H1 (cell line): ENCODE data around the gene PLCB2. TPM values are rescaled to one million over a fixed set of nuclear protein-coding genes. Genes with fewer than 3 reads are reported as not detected.

Experiments used
- CTCF ChIA-PET: fragments of 300-600 bp; sonication (Branson Sonifier 250); formaldehyde crosslinking; loops from one replicate; lab custom pipeline; 2021; ENCODE audit not compliant: partially characterized antibody; lab: Charles Lee
- POLR2A ChIA-PET: fragments of 300-600 bp; sonication (Branson Sonifier 250); formaldehyde crosslinking; loops from one replicate; lab custom pipeline; 2021; ENCODE audit warnings: inconsistent platforms; ENCODE audit not compliant: partially characterized antibody; lab: Charles Lee
- DNase-seq, 2 experiments: peaks; one replicate each; pipeline versions ENCODE4 v3.0.0 to v3.0.0-alpha.2; 2010 to 2022; ENCODE audit warnings: low spot score in 2 of 2, low read depth in 1 of 2, mixed read lengths in 1 of 2
- FAIRE-seq: peaks from 2 replicates; lab custom pipeline; 2011; peaks lifted over from hg19 to GRCh38; lab: Jason Lieb, UNC
- H2AFZ ChIP-seq: 2 replicates; pipeline ENCODE4 v1.8.1; 2012; ENCODE audit warnings: low read length, inconsistent platforms
- H2AK5ac ChIP-seq: 2 replicates; pipeline ENCODE4 v1.6.1; 2013; ENCODE audit warnings: low read depth, low read length
- H2BK120ac ChIP-seq: replicated peaks from 2 replicates; pipeline ENCODE3; 2013; ENCODE audit warnings: low read depth, low read length, inconsistent platforms
- H2BK12ac ChIP-seq: 2 replicates; pipeline ENCODE4 v1.6.1; 2013; ENCODE audit warnings: low read depth, low read length
- H2BK15ac ChIP-seq: 2 replicates; pipeline ENCODE4 v1.6.1; 2013; ENCODE audit warnings: low read length
- H2BK20ac ChIP-seq: 2 replicates; pipeline ENCODE4 v1.6.1; 2013; ENCODE audit warnings: low read length
- H2BK5ac ChIP-seq: 2 replicates; pipeline ENCODE4 v1.6.1; 2013; ENCODE audit warnings: low read depth, low read length
- H3K14ac ChIP-seq: 2 replicates; pipeline ENCODE4 v1.6.1; 2013; ENCODE audit warnings: inconsistent platforms; ENCODE audit not compliant: insufficient read length
- H3K18ac ChIP-seq: 2 replicates; pipeline ENCODE4 v1.6.1; 2013; ENCODE audit warnings: low read length; ENCODE audit errors: extremely low read depth
- H3K23ac ChIP-seq: 2 replicates; pipeline ENCODE4 v1.6.1; 2013; ENCODE audit warnings: inconsistent platforms; ENCODE audit not compliant: insufficient read length
- H3K23me2 ChIP-seq: 2 replicates; pipeline ENCODE4 v1.6.1; 2013; ENCODE audit warnings: low read depth, low read length
- H3K27ac ChIP-seq: 2 replicates; pipeline ENCODE4 v1.6.1; 2011; ENCODE audit warnings: low read depth, low read length, inconsistent platforms
- H3K27me3 ChIP-seq, 4 experiments: replicated peaks in 1 of 4; 1 replicate in 1 of 4; 2 replicates in 3 of 4; pipeline versions ENCODE4 v1.6.1 to v1.8.1; 2011 to 2013; ENCODE audit warnings: low read length in 3 of 4, mild to moderate bottlenecking in 3 of 4, inconsistent platforms in 2 of 4, mixed read lengths in 2 of 4, moderate library complexity in 1 of 4; ENCODE audit not compliant: control insufficient read depth in 3 of 4, insufficient read depth in 3 of 4; ENCODE audit errors: extremely low read depth in 1 of 4
- H3K36me3 ChIP-seq, 4 experiments: 2 replicates each; pipeline versions ENCODE4 v1.6.1 to v1.8.1; 2011 to 2013; ENCODE audit warnings: mild to moderate bottlenecking in 4 of 4, low read length in 3 of 4, moderate library complexity in 2 of 4, control low read depth in 1 of 4, inconsistent platforms in 1 of 4; ENCODE audit not compliant: insufficient read depth in 4 of 4, control insufficient read depth in 2 of 4
- H3K4ac ChIP-seq: replicated peaks from 2 replicates; pipeline ENCODE3; 2013; ENCODE audit warnings: low read length, low read depth, mixed read lengths, inconsistent platforms; ENCODE audit not compliant: insufficient read length
- H3K4me1 ChIP-seq, 4 experiments: replicated peaks in 1 of 4; 1 replicate in 1 of 4; 2 replicates in 3 of 4; pipeline versions ENCODE4 v1.6.1 to v1.8.1; 2011 to 2013; ENCODE audit warnings: low read length in 3 of 4, inconsistent platforms in 2 of 4, mixed read lengths in 1 of 4; ENCODE audit not compliant: insufficient read depth in 4 of 4, control insufficient read depth in 3 of 4
- H3K4me2 ChIP-seq, 2 experiments: 2 replicates each; pipeline versions ENCODE4 v1.6.1 to v1.8.1; 2011 to 2013; ENCODE audit warnings: low read depth in 2 of 2, low read length in 2 of 2, control low read depth in 1 of 2, inconsistent platforms in 1 of 2, mild to moderate bottlenecking in 1 of 2; ENCODE audit not compliant: insufficient read depth in 1 of 2
- H3K4me3 ChIP-seq, 4 experiments: fragments of 200-600, 300-600 bp in 1 of 4; sonication (generic), shearing (Covaris generic), sonication (Bioruptor Twin) in 1 of 4; 2 replicates each; pipeline versions ENCODE4 v1.5.1 to v1.8.1; 2011 to 2016; ENCODE audit warnings: low read length in 4 of 4, low read depth in 3 of 4, control low read depth in 2 of 4, inconsistent platforms in 2 of 4, mild to moderate bottlenecking in 2 of 4, mixed read lengths in 1 of 4, moderate library complexity in 1 of 4; ENCODE audit not compliant: insufficient read depth in 2 of 4; ENCODE audit errors: extremely low read depth in 1 of 4
- H3K56ac ChIP-seq: replicated peaks from 2 replicates; pipeline ENCODE3; 2013; ENCODE audit warnings: low read depth, mild to moderate bottlenecking, mixed read lengths, low read length, inconsistent platforms; ENCODE audit not compliant: insufficient read length
- H3K79me1 ChIP-seq: 2 replicates; pipeline ENCODE4 v1.6.1; 2013; ENCODE audit warnings: low read depth, low read length, control low read depth
- H3K79me2 ChIP-seq, 2 experiments: 2 replicates each; pipeline versions ENCODE4 v1.6.1 to v1.8.1; 2012 to 2013; ENCODE audit warnings: low read length in 2 of 2, mild to moderate bottlenecking in 2 of 2, inconsistent platforms in 1 of 2; ENCODE audit not compliant: insufficient read depth in 2 of 2, control insufficient read depth in 1 of 2
- H3K9ac ChIP-seq, 4 experiments: replicated peaks in 1 of 4; 1 replicate in 1 of 4; 2 replicates in 3 of 4; pipeline versions ENCODE4 v1.6.1 to v1.8.1; 2011 to 2013; ENCODE audit warnings: low read depth in 3 of 4, low read length in 3 of 4, control low read depth in 2 of 4, mild to moderate bottlenecking in 2 of 4, moderate library complexity in 2 of 4, inconsistent platforms in 1 of 4; ENCODE audit errors: extremely low read depth in 1 of 4
- H3K9me3 ChIP-seq, 2 experiments: 2 replicates each; pipeline versions ENCODE4 v1.6.1 to v1.8.1; 2012 to 2013; ENCODE audit warnings: mild to moderate bottlenecking in 2 of 2, moderate library complexity in 2 of 2, control low read depth in 1 of 2, inconsistent platforms in 1 of 2, low read depth in 1 of 2, low read length in 1 of 2, mixed read lengths in 1 of 2; ENCODE audit not compliant: insufficient read depth in 2 of 2
- H4K20me1 ChIP-seq, 2 experiments: replicated peaks in 1 of 2; 2 replicates each; pipeline versions ENCODE3 to v1.8.1; 2011 to 2013; ENCODE audit warnings: inconsistent platforms in 2 of 2, low read length in 2 of 2, mild to moderate bottlenecking in 1 of 2; ENCODE audit not compliant: insufficient read depth in 2 of 2, control insufficient read depth in 1 of 2
- H4K5ac ChIP-seq: 2 replicates; pipeline ENCODE4 v1.6.1; 2013; ENCODE audit warnings: low read length, low read depth, mixed read lengths, inconsistent platforms; ENCODE audit not compliant: insufficient read length
- H4K8ac ChIP-seq: 2 replicates; pipeline ENCODE4 v1.8.0; 2013; ENCODE audit warnings: mild to moderate bottlenecking, moderate library complexity, low read length, inconsistent platforms; ENCODE audit not compliant: insufficient read depth; ENCODE audit errors: extremely low read depth
- H4K91ac ChIP-seq: replicated peaks from 2 replicates; pipeline ENCODE3; 2013; ENCODE audit warnings: low read length, mixed read lengths, inconsistent platforms; ENCODE audit not compliant: insufficient read length
- BACH1 ChIP-seq: IDR thresholded peaks from 2 replicates; pipeline ENCODE4 v1.6.1; 2012; ENCODE audit warnings: low read length, improper control_type of control experiment
- BCL11A ChIP-seq, 2 experiments: IDR thresholded peaks; one replicate each; pipeline ENCODE4 v1.6.1; 2011; ENCODE audit warnings: low read depth in 2 of 2, low read length in 2 of 2, mild to moderate bottlenecking in 2 of 2
- CBX5 ChIP-seq: fragments of 300-800, 300-1000 bp; sonication (generic); IDR thresholded peaks from 2 replicates; pipeline ENCODE4 v1.7.1; 2016; ENCODE audit warnings: antibody characterized with exemption, low read length, low read depth
- CREB1 ChIP-seq: IDR thresholded peaks from 2 replicates; pipeline ENCODE4 v1.6.1; 2012; ENCODE audit warnings: inconsistent platforms
- JUN ChIP-seq: IDR thresholded peaks from 2 replicates; pipeline ENCODE4 v1.6.1; 2011; ENCODE audit warnings: low read depth, mild to moderate bottlenecking, improper control_type of control experiment, low read length
- PHF8 ChIP-seq: fragments of 200-600 bp; sonication (generic); conservative IDR thresholded peaks from 2 replicates; pipeline ENCODE4 v1.7.1; 2012; ENCODE audit warnings: low read depth, mild to moderate bottlenecking, inconsistent platforms, low read length, moderate library complexity
- RBBP5 ChIP-seq: IDR thresholded peaks from 2 replicates; pipeline ENCODE4 v1.7.1; 2012; ENCODE audit warnings: low read depth, mild to moderate bottlenecking, inconsistent platforms, low read length, moderate library complexity, borderline replicate concordance
- WGBS, 2 experiments: shearing (Covaris generic) in 1 of 2; methylation state at CpG; one replicate each; pipeline versions ENCODE4 v1.1.6 to v1.1.7; 2013 to 2015; ENCODE audit warnings: low lambda C conversion rate in 2 of 2, mixed read lengths in 2 of 2, inconsistent platforms in 1 of 2, low coverage in 1 of 2, missing lambda C conversion rate in 1 of 2; ENCODE audit not compliant: insufficient replicate concordance in 2 of 2, insufficient coverage in 1 of 2, insufficient read length in 1 of 2; ENCODE audit errors: extremely low coverage in 1 of 2, missing lambda C conversion rate in 1 of 2; 5-methylcytosine and 5-hydroxymethylcytosine counted together
- polyA plus RNA-seq, 7 experiments: library from polyadenylated mRNA; depleted of rRNA in 3 of 7; stranded (reverse) in 5 of 7; unstranded in 2 of 7; fragments of >200 nt in 5 of 7; fragments of 200-250 nt in 2 of 7; gene quantifications; 1 replicate in 5 of 7; 2 replicates in 1 of 7; 4 replicates in 1 of 7; pipeline versions ENCODE4 v1.2.1 to v1.2.3, GENCODE V29; 2011 to 2013; ENCODE audit warnings: missing spikeins in 2 of 7, mixed read lengths in 2 of 7
- total RNA-seq: library from RNA; stranded (reverse); fragmentation: NEBNext Ultra II Directional; extraction: Animal tissue kit (Norgen Biotek cat#: 25700); gene quantifications from 2 replicates; pipeline ENCODE4 v1.2.1, GENCODE V29; 2021

The PLCB2 gene
- total and polyA plus RNA-seq, 2 of the 8 experiments (the other 6 are each of a cell fraction or from before 2014, with no cell fraction given): 7.2 to 8.4 TPM

- no peaks in the 10 kb centered on the region; a peak in 1 of 8 replicates for H3K36me3 ChIP-seq
- peak overlapping the region; percentile 41 for H4K91ac ChIP-seq
- H2BK5ac ChIP-seq: peak overlapping the region; percentile 44; the same call in 1 of the 2 replicates
- H3K23ac ChIP-seq: no peak overlapping the region
- CTCF ChIA-PET: interaction anchor here (0.5 to 27.4 kb wide), 17 partner anchors 8 to 543 kb away, joined by 3 to 584 read pairs (median 34); partner anchors contain the start of genes ANKRD63, BMF, DISP2 and INAFM2
- no peak overlapping the region for H3K56ac ChIP-seq
- H2BK120ac ChIP-seq: no peak overlapping the region
- no peaks in the 10 kb centered on the region; the same call in 1 of the 2 replicates for H3K23me2 ChIP-seq
- no peak overlapping the region; the same call in 1 of the 2 replicates for H4K8ac ChIP-seq
- H3K27ac ChIP-seq: no peak overlapping the region
- H2AK5ac ChIP-seq: no peak overlapping the region
- no peak overlapping the region for H4K5ac ChIP-seq
- no peak overlapping the region for H3K4me2 ChIP-seq
- POLR2A ChIA-PET: interaction anchor here (1.1 to 8.1 kb wide), 7 partner anchors 8 to 60 kb away, joined by 3 to 66 read pairs (median 4); partner anchors contain the start of genes INAFM2 and KNSTRN
- peak overlapping the region; percentile 97 for H2BK15ac ChIP-seq
- no peak overlapping the region for H3K4ac ChIP-seq
- H3K4me3 ChIP-seq: no peak overlapping the region
- peaks cover 0 to 37% (median 19%) of the 10 kb centered on the region in 4 experiments; a peak in 6 of 7 replicates for H3K4me1 ChIP-seq
- DNase-seq (peak in 1 of 2 experiments; percentile 55), FAIRE-seq (no peak)
- H3K9ac ChIP-seq: no peak overlapping the region
- no peaks in the 10 kb centered on the region for H3K79me2 ChIP-seq
- no peak for TF ChIP-seq CREB1
- no peak for TF ChIP-seq BACH1
- TF ChIP-seq RBBP5: no peak
- no peak for TF ChIP-seq JUN
- no peak for TF ChIP-seq BCL11A (IDR thresholded peaks at IDR 0.05; ENCODE audit: low read depth in 2 of 2, low read length in 2 of 2)
- TF ChIP-seq CBX5: no peak
- no peak for TF ChIP-seq PHF8
- TF ChIP-seq, all 59 proteins: peak for 0
- peaks cover 0 to 4% (median under 1%) of the 10 kb centered on the region in 4 experiments; a peak in 1 of 7 replicates for H3K27me3 ChIP-seq
- peak overlapping the region; percentile 96; the same call in 1 of the 2 replicates for H2BK12ac ChIP-seq
- H3K9me3 ChIP-seq: no peaks in the 10 kb centered on the region
- no peak overlapping the region for H3K14ac ChIP-seq
- H2BK20ac ChIP-seq: 0 out of 2 replicates have a peak overlapping the region, but pooled peaks have one; percentile 61
- H3K18ac ChIP-seq: peak overlapping the region; percentile 24
- WGBS, 2 experiments: 86% methylated on average over 21 of the region's 26 CpGs; no CpG with 5 or more reads in 1 of the 2 experiments
- no peaks in the 10 kb centered on the region for H3K79me1 ChIP-seq
- no peak overlapping the region for H2AFZ ChIP-seq
- no peaks in the 10 kb centered on the region for H4K20me1 ChIP-seq
These were observed 27.4 kb upstream of the PLCB2 start for GRCh38 chr15:40334941-40335795.
